KMS-11 (cell line): Measurements from ENCODE around the gene CPNE2.

Source experiments
- H2AFZ ChIP-seq: fragments of 200-600 bp; sonication (generic); 2 replicates; pipeline ENCODE4 v1.6.1; 2016; ENCODE audit warnings: antibody characterized with exemption, mixed run types, low read depth
- H3K27ac ChIP-seq: fragments of 200-600 bp; sonication (generic); 2 replicates; pipeline ENCODE4 v1.6.1; 2016; ENCODE audit warnings: mild to moderate bottlenecking, mixed run types
- H3K27me3 ChIP-seq: fragments of 200-600 bp; sonication (generic); 2 replicates; pipeline ENCODE4 v1.6.1; 2017; ENCODE audit warnings: mild to moderate bottlenecking, low read depth, mixed run types, moderate library complexity; ENCODE audit not compliant: insufficient read depth
- H3K36me3 ChIP-seq: fragments of 200-600 bp; sonication (generic); 2 replicates; pipeline ENCODE4 v1.6.1; 2017; ENCODE audit warnings: mild to moderate bottlenecking, mixed run types; ENCODE audit not compliant: insufficient read depth
- H3K4me1 ChIP-seq: fragments of 200-600 bp; sonication (generic); 2 replicates; pipeline ENCODE4 v1.6.1; 2016; ENCODE audit warnings: mild to moderate bottlenecking, low read depth, mixed run types; ENCODE audit not compliant: poor library complexity, severe bottlenecking
- H3K4me2 ChIP-seq: fragments of 200-600 bp; sonication (generic); 2 replicates; pipeline ENCODE4 v1.7.0; 2016; ENCODE audit warnings: mild to moderate bottlenecking, mixed run types
- H3K4me3 ChIP-seq: fragments of 200-600 bp; sonication (generic); IDR thresholded peaks from 2 replicates; pipeline ENCODE4 v1.6.1; 2017; ENCODE audit warnings: low read depth, low read length, mixed read lengths; ENCODE audit not compliant: insufficient read depth
- H3K79me2 ChIP-seq: fragments of 200-600 bp; sonication (generic); 2 replicates; pipeline ENCODE4 v1.6.1; 2016; ENCODE audit warnings: low read depth, mixed run types; ENCODE audit not compliant: insufficient read depth
- H3K9ac ChIP-seq: fragments of 200-600 bp; sonication (generic); 2 replicates; pipeline ENCODE4 v1.6.1; 2016; ENCODE audit warnings: mild to moderate bottlenecking, mixed run types
- H4K20me1 ChIP-seq: fragments of 200-600 bp; sonication (generic); 2 replicates; pipeline ENCODE4 v1.6.1; 2016; ENCODE audit warnings: mild to moderate bottlenecking, mixed run types; ENCODE audit not compliant: insufficient read depth
- CTCF ChIP-seq: fragments of 200-600 bp; sonication (generic); conservative IDR thresholded peaks from 2 replicates; pipeline ENCODE4 v1.6.1; 2017; ENCODE audit warnings: low read depth, mild to moderate bottlenecking, antibody characterized with exemption, low read length, moderate library complexity, mixed read lengths

CPNE2 gene

DNA sequence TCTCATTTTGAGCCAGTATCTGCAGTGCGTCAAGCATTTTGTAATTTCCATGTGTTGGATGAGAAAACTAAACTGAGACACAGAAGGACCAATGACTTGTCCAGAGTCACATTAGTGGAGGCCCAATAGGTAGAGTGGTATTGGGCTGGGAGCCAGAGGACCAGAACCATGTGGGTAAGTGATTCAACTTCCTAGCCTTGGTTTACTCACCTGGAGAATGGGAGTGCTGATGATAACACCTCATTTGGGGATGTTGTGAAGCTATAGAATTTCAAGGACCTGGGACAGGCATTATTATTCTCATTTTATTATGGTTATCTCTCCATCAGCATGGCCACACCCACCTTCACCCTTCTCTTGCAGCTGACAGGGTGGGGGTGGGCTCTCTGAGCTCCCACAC, 8.1 kb downstream of the CPNE2 start:
- no peaks in the 10 kb centered on the region for H3K36me3 ChIP-seq
- no peak overlapping the region for H3K4me2 ChIP-seq
- H3K4me3 ChIP-seq, result no peak overlapping the region
- H3K79me2 ChIP-seq, result no peaks in the 10 kb centered on the region
- no peaks in the 10 kb centered on the region for H4K20me1 ChIP-seq
- no peak overlapping the region for H2AFZ ChIP-seq
- no peak overlapping the region for H3K9ac ChIP-seq
- peaks cover 6% of the 10 kb centered on the region for H3K4me1 ChIP-seq
- H3K27ac ChIP-seq, result no peak overlapping the region
- H3K27me3 ChIP-seq, result no peaks in the 10 kb centered on the region
- TF ChIP-seq CTCF, result no peak

- H3K79me2 ChIP-seq, result no peaks in the 10 kb centered on the region
- H3K36me3 ChIP-seq, result no peaks in the 10 kb centered on the region
- H3K4me2 ChIP-seq, result no peak overlapping the region
- H4K20me1 ChIP-seq, result no peaks in the 10 kb centered on the region
- no peak overlapping the region for H3K9ac ChIP-seq
- H2AFZ ChIP-seq, result no peak overlapping the region
- no peak for TF ChIP-seq CTCF
- H3K4me3 ChIP-seq, result no peak overlapping the region
- no peaks in the 10 kb centered on the region for H3K27me3 ChIP-seq
- H3K4me1 ChIP-seq, result peaks cover 10% of the 10 kb centered on the region
- H3K27ac ChIP-seq, result no peak overlapping the region
Observed at GRCh38 chr16:57102888-57103851, 10.8 kb downstream of the CPNE2 start.

- H3K79me2 ChIP-seq, result no peaks in the 10 kb centered on the region
- TF ChIP-seq CTCF, result no peak
- H3K4me3 ChIP-seq, result no peak overlapping the region
- no peak overlapping the region for H3K9ac ChIP-seq
- no peaks in the 10 kb centered on the region for H4K20me1 ChIP-seq
- H2AFZ ChIP-seq, result no peak overlapping the region
- no peaks in the 10 kb centered on the region for H3K36me3 ChIP-seq
- peaks cover 10% of the 10 kb centered on the region for H3K4me1 ChIP-seq
- no peak overlapping the region for H3K4me2 ChIP-seq
- H3K27ac ChIP-seq, result no peak overlapping the region
- no peaks in the 10 kb centered on the region for H3K27me3 ChIP-seq
Observed at GRCh38 chr16:57104706-57105105, 12.3 kb downstream of the CPNE2 start.

- Histone ChIP-seq H3K4me1 (peaks cover 10% of the 10 kb centered on the region), H3K27ac (no peak overlapping the region), H3K36me3 (no peaks in the 10 kb centered on the region), H3K27me3 (no peaks in the 10 kb centered on the region), H3K4me3 (no peak overlapping the region), H2AFZ (no peak overlapping the region), H4K20me1 (no peaks in the 10 kb centered on the region), H3K4me2 (no peak overlapping the region), H3K79me2 (no peaks in the 10 kb centered on the region), H3K9ac (no peak overlapping the region)
- no peak for TF ChIP-seq CTCF
Observed at GRCh38 chr16:57105184-57105583, 12.8 kb downstream of the CPNE2 start.
